GM12878 (cell line): ENCODE data around the gene TIMM17A.

ENCODE experiments used
- EZH2 ChIP-seq: IDR thresholded peaks from 2 replicates; pipeline ENCODE4 v1.6.1; 2012; ENCODE audit warnings: low read depth, mild to moderate bottlenecking, control low read depth, inconsistent platforms, low read length, borderline replicate concordance; ENCODE audit not compliant: control insufficient read depth
- JUND ChIP-seq: IDR thresholded peaks from 2 replicates; pipeline ENCODE4 v1.6.1; 2012; ENCODE audit warnings: low read depth, mild to moderate bottlenecking, low read length, improper control_type of control experiment, moderate library complexity

- no peak for TF ChIP-seq EZH2
- no peak for TF ChIP-seq JUND
Observed at GRCh38 chr1:202018468-202019234, 63.3 kb downstream of the TIMM17A start.
